Panc1 (cell line): ENCODE results near the gene VCPKMT.

Experiments
- POLR2AphosphoS5 ChIP-seq: IDR thresholded peaks from 2 replicates; pipeline ENCODE4 v1.6.1; 2012; ENCODE audit warnings: mild to moderate bottlenecking, low read depth, low read length, moderate library complexity
- REST ChIP-seq, 2 experiments: IDR thresholded peaks; 2 replicates each; pipeline ENCODE4 v1.6.1; 2011 to 2012; ENCODE audit warnings: low read depth in 2 of 2, control low read depth in 1 of 2, low read length in 1 of 2, mild to moderate bottlenecking in 1 of 2, moderate library complexity in 1 of 2; ENCODE audit not compliant: insufficient read depth in 1 of 2
- SIN3A ChIP-seq: IDR thresholded peaks from 2 replicates; pipeline ENCODE4 v1.6.1; 2012; ENCODE audit warnings: low read depth, mild to moderate bottlenecking, low read length, moderate library complexity, borderline replicate concordance; ENCODE audit not compliant: insufficient read depth
- TCF7L2 ChIP-seq: IDR thresholded peaks from 2 replicates; pipeline ENCODE4 v1.6.1; 2011; ENCODE audit warnings: mild to moderate bottlenecking, low read depth, low read length, inconsistent platforms
- TF ChIP-seq, protein P1 (sequence below): fragments of 450-650 bp; IDR thresholded peaks from 2 replicates; pipeline ENCODE4 v1.5.1; 2017; ENCODE audit warnings: mild to moderate bottlenecking

DNA sequence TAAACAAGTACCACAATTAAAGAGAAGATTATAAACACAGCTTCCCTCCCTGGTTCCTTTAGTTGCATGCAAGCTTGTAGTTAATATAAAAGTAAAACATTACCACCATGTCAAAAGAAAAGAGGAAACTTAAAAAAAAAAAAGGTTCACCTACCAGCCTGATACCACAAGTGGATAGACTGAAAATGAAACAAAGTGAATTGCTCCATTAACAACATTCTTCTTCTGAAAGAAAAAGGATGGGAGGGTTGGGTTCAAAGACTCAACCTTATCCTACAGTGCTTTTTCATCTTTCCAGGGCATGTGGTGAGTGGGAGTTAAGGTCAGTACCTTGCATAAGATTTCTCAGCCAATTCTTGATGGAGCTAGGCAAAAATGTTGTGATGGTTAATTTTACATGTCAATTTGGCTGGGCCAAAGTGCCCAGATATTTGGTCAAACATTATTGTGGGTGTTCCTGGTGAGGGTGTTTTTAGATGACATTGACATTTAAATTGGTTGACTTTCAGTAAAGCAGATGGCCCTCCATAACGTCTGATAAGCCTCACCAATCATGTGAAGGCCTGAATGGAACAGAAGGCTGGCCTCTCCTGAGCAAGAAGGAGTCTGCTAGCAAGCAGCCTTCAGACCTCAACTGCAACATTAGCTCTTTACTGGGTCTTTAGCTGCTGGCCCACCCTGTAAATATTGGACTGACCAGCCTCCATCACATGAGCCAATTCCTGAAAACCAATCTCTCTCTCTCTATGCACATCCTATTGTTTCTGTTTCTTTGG, 28.8 kb downstream of the VCPKMT start:
- TF ChIP-seq POLR2AphosphoS5, result no peak
- TF ChIP-seq, protein P1, sequence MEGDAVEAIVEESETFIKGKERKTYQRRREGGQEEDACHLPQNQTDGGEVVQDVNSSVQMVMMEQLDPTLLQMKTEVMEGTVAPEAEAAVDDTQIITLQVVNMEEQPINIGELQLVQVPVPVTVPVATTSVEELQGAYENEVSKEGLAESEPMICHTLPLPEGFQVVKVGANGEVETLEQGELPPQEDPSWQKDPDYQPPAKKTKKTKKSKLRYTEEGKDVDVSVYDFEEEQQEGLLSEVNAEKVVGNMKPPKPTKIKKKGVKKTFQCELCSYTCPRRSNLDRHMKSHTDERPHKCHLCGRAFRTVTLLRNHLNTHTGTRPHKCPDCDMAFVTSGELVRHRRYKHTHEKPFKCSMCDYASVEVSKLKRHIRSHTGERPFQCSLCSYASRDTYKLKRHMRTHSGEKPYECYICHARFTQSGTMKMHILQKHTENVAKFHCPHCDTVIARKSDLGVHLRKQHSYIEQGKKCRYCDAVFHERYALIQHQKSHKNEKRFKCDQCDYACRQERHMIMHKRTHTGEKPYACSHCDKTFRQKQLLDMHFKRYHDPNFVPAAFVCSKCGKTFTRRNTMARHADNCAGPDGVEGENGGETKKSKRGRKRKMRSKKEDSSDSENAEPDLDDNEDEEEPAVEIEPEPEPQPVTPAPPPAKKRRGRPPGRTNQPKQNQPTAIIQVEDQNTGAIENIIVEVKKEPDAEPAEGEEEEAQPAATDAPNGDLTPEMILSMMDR, result no peak
- no peak for TF ChIP-seq REST (IDR thresholded peaks at IDR 0.05; ENCODE audit: insufficient read depth in 1 of 2, low read depth in 2 of 2, low read length in 1 of 2)
- TF ChIP-seq SIN3A, result no peak
- TF ChIP-seq TCF7L2, result no peak
